Gastrocnemius medialis (tissue), 4 donors: ENCODE measurements around the gene ITGB2. TPM values are rescaled to one million over a fixed set of nuclear protein-coding genes. Genes with fewer than 3 reads are reported as not detected.
A peak's percentile ranks its signal among the peaks of the same experiment; 100 is the strongest.

Experiments
- ATAC-seq, 2 donors: fragments of 150-250 bp; one replicate each; pipeline ENCODE4 v1.9.1; 2016
- DNase-seq, 2 donors: peaks; one replicate each; pipeline ENCODE4 v3.0.0-alpha.2; 2019
- H3K27ac ChIP-seq, 4 donors: fragments of 200-600 bp; sonication (generic); 1 replicate in 1 of 4; 2 replicates in 3 of 4; pipeline ENCODE4 v1.5.1; 2016 to 2018; ENCODE audit warnings: mild to moderate bottlenecking in 2 of 4, moderate library complexity in 1 of 4
- H3K27me3 ChIP-seq, 3 donors: fragments of 200-600 bp; sonication (generic) in 2 of 3; 1 replicate in 1 of 3; 2 replicates in 2 of 3; pipeline versions ENCODE4 v1.5.1 to v1.6.0; 2016 to 2019; ENCODE audit warnings: mild to moderate bottlenecking in 1 of 3, moderate library complexity in 1 of 3
- H3K36me3 ChIP-seq, 2 donors: fragments of 200-600 bp; sonication (generic) in 1 of 2; one replicate each; pipeline ENCODE4 v1.5.1; 2017 to 2018
- H3K4me1 ChIP-seq, 2 donors: fragments of 200-600 bp; sonication (generic) in 1 of 2; one replicate each; pipeline ENCODE4 v1.5.1; 2016 to 2017; ENCODE audit warnings: mild to moderate bottlenecking in 2 of 2
- H3K4me3 ChIP-seq, 4 donors: fragments of 200-600 bp; sonication (generic) in 3 of 4; 1 replicate in 1 of 4; 2 replicates in 3 of 4; pipeline ENCODE4 v1.5.1; 2016 to 2019; ENCODE audit warnings: mild to moderate bottlenecking in 2 of 4
- H3K9me3 ChIP-seq, 3 donors: fragments of 200-600 bp; sonication (generic) in 2 of 3; 1 replicate in 1 of 3; 2 replicates in 2 of 3; pipeline ENCODE4 v1.5.1; 2016 to 2019
- POLR2A ChIP-seq, 2 donors: fragments of 450-650 bp; IDR thresholded peaks; one replicate each; pipeline ENCODE4 v1.6.1; 2017; ENCODE audit warnings: antibody characterized with exemption in 2 of 2, mild to moderate bottlenecking in 2 of 2, moderate library complexity in 2 of 2
- in situ Hi-C, 4 donors: fragments of 200-750 bp; cut with MboI; loops; one replicate each; pipeline versions ENCODE4 v1.15.0 to v1.8.0; 2017; ENCODE audit warnings: low sequenced_read_pairs in 4 of 4
- intact Hi-C: fragments of 100-400 bp; cut with DNase I; formaldehyde crosslinking; loops from one replicate; pipeline ENCODE4 v1.15.1; 2023; ENCODE audit warnings: low total_unique reads
- total RNA-seq, 4 donors: library from RNA; depleted of rRNA; stranded (reverse); fragments of >200 nt; gene quantifications; one replicate each; pipeline versions ENCODE4 v1.1.0 to v1.2.3, GENCODE V29; 2016
- TF ChIP-seq, protein P1 (sequence below), 5 experiments: fragments of 450-650 bp in 3 of 5; fragments of 200-600 bp in 2 of 5; sonication (generic) in 2 of 5; IDR thresholded peaks in 4 of 5; conservative IDR thresholded peaks in 1 of 5; 1 replicate in 4 of 5; 2 replicates in 1 of 5; pipeline ENCODE4 v1.5.1; 2016 to 2019; ENCODE audit warnings: antibody characterized with exemption in 5 of 5, mild to moderate bottlenecking in 3 of 5, moderate library complexity in 3 of 5

The ITGB2 gene
- total RNA-seq, 4 donors from 2014 or later: 10.9 to 41.7 (median 27.4) TPM

DNA sequence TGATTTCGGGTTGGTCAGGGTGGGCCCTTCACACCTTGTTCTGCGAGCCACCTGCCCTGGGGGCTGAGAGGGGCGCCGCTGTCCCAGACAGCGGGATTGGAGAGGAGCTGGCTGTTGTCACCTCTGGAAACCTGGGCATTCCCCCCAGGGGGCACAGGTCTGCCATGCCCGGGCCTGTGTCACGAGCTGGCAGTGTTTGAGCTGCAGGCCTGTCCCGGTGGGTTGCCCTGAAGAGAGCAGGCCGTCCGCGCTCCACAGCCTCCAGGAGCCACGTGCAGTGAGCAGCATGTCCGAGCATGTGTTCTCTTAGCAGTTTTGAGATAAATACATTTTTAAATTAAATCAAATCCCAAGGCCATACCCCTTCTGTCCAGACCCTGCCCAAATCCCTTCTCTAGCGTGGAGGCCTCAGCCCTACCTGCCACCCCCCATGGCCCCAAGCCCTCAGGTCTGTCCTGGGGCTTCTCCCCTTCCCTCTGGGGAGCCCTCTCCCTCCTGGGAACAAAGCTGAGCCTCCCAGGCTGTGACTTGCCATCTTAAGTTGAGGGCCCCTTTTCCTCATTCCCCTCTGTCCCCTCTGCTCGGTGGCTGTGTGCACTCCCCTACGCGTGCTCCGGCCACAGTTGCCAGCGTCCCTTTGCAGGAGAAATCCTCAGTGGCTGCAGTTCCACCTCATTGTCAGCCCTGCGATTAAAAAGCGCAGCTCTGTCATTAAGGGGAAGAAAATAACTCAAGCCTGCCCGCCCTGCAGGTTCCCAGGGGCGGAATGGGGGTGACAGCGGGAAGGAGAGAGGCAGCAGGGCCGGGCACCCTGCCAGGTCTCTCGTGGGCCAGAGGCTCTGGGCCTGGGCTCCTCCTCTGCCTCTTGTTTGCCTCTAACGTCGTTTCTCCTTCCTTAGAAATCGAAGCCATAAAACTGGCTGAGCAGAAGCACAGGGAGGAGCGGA is 45.7 kb upstream of the ITGB2 start:
- no peak for TF ChIP-seq POLR2A (IDR thresholded peaks at IDR 0.05)
- TF ChIP-seq, protein P1, sequence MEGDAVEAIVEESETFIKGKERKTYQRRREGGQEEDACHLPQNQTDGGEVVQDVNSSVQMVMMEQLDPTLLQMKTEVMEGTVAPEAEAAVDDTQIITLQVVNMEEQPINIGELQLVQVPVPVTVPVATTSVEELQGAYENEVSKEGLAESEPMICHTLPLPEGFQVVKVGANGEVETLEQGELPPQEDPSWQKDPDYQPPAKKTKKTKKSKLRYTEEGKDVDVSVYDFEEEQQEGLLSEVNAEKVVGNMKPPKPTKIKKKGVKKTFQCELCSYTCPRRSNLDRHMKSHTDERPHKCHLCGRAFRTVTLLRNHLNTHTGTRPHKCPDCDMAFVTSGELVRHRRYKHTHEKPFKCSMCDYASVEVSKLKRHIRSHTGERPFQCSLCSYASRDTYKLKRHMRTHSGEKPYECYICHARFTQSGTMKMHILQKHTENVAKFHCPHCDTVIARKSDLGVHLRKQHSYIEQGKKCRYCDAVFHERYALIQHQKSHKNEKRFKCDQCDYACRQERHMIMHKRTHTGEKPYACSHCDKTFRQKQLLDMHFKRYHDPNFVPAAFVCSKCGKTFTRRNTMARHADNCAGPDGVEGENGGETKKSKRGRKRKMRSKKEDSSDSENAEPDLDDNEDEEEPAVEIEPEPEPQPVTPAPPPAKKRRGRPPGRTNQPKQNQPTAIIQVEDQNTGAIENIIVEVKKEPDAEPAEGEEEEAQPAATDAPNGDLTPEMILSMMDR (IDR thresholded peaks at IDR 0.05 in 4 of 5, conservative IDR thresholded peaks at IDR 0.05 in 1 of 5): no peak
- in situ Hi-C loops: no loop called here
- H3K4me3 ChIP-seq: no peak overlapping the region

DNA sequence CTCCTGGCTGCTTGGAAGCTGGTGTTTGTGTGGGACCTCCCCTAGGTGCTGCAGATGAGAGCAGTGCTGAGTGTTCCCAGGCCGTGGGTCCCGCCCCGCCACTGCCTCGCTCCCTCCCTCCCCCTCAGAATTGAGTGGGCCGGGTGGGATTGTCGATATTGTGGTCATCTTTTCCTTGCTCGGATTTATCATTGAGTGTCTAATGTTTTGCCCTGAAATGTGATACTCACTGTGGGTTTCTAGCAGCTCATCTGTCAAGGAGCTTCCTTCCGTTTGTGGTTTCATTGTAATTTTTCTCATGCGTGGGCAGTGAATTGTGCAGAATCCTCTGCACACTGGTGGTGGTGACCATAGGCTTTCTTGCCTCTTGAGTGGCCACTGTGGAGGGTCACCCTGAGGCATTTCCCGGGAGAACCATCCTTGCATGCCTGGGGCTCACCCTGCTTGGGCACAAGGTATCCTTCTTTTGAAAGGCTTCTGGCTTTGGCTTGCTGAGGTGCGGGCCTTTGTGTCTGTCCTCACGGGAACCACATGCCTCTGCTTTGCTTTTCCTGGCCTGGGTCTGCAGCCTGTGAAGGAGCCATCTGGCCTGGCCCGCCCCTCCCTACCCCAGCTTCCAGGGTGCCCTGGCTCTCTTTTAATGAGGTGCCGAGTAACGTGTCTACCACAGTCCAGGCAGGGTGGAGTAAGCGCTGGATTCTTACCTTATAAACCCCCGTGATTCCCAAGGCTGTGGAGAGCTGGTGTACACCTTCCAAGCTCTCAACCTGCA is 44.7 kb upstream of the ITGB2 start:
- DNase-seq (no peak), ATAC-seq (no peak)
- no peak overlapping the region for H3K4me3 ChIP-seq
- H3K27me3 ChIP-seq: no peaks in the 10 kb centered on the region
- TF ChIP-seq, protein P1 (IDR thresholded peaks at IDR 0.05 in 4 of 5, conservative IDR thresholded peaks at IDR 0.05 in 1 of 5): no peak
- TF ChIP-seq POLR2A (IDR thresholded peaks at IDR 0.05): no peak
- H3K9me3 ChIP-seq: no peaks in the 10 kb centered on the region
- intact Hi-C loops: no loop called here
- in situ Hi-C loops: no loop called here
- no peak overlapping the region for H3K27ac ChIP-seq
- peaks cover 14 to 15% of the 10 kb centered on the region in 2 donors for H3K4me1 ChIP-seq
- peaks cover 0 to 5% of the 10 kb centered on the region in 2 donors for H3K36me3 ChIP-seq

More for the DNA sequence above, 45.7 kb upstream of the ITGB2 start:
- intact Hi-C loops: no loop called here
- Histone ChIP-seq H3K4me1 (peaks cover 13 to 14% of the 10 kb centered on the region in 2 donors), H3K27ac (peak overlapping the region in 1 of 4 donors; percentile 27), H3K9me3 (no peaks in the 10 kb centered on the region), H3K27me3 (no peaks in the 10 kb centered on the region), H3K36me3 (no peaks in the 10 kb centered on the region)
- ATAC-seq (no peak), DNase-seq (no peak)

DNA sequence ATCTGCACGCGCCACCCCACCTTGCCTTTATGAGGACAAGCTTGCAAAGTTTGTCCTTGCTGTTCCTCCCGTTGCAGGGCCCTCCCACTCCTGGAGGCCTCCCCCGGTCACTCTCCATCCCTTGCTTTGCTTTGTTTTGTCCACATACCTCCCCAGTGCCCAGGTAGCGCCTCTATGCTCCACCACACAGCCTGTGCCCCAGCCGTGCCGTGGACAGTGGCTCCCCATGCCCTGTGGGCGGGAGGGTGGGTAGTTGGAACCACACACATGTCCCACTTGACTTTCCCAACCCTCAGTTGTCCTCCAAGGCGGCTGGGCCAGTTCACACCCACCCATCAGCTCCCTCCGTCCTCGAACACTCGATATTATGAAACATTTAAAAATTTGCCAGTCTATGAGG is 43.7 kb upstream of the ITGB2 start:
- Histone ChIP-seq H3K27me3 (no peaks in the 10 kb centered on the region), H3K27ac (no peak overlapping the region), H3K4me3 (no peak overlapping the region), H3K4me1 (peaks cover 23% of the 10 kb centered on the region in 2 donors), H3K9me3 (no peaks in the 10 kb centered on the region), H3K36me3 (peaks cover 0 to 7% of the 10 kb centered on the region in 2 donors)
- in situ Hi-C loops: no loop called here
- intact Hi-C loops: no loop called here
- ATAC-seq (no peak), DNase-seq (no peak)
- TF ChIP-seq, protein P1 (IDR thresholded peaks at IDR 0.05 in 4 of 5, conservative IDR thresholded peaks at IDR 0.05 in 1 of 5): no peak

DNA sequence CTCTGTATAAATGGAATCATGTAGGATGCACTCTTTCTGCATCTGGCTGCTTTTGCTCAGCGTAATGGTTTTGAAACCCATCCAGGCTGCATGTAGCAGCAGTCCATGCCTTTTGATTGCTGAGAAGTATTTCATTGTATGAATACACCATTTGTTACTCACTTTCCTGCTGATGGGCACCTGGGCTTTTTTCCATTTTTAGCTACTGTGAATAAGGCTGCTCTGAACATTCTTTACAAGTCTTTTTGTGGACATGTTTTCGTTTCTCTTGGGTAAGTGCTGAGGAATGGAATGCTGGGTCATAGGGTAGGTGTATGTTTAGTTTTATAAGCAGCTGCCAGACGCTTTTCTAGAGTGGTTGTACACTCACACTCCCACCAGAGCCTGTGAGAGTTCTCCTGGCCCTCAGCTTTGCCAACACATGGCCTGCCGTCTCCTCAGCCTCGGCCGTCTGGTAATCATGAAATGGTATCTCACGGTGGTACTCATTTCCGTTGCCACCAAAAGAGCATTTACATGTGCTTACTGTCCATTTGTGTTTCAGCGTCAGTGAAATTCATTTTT is 41.8 kb upstream of the ITGB2 start:
- Histone ChIP-seq H3K36me3 (peaks cover 0 to 7% of the 10 kb centered on the region in 2 donors), H3K27ac (peak overlapping the region in 1 of 4 donors; percentile 3), H3K4me1 (peaks cover 34 to 35% of the 10 kb centered on the region in 2 donors), H3K9me3 (no peaks in the 10 kb centered on the region), H3K4me3 (no peak overlapping the region), H3K27me3 (no peaks in the 10 kb centered on the region)
- TF ChIP-seq, protein P1 (IDR thresholded peaks at IDR 0.05 in 4 of 5, conservative IDR thresholded peaks at IDR 0.05 in 1 of 5): no peak
- TF ChIP-seq POLR2A (IDR thresholded peaks at IDR 0.05): no peak
- DNase-seq: no peak
- intact Hi-C loops: no loop called here
- in situ Hi-C loops: no loop called here
- no peak for ATAC-seq
